Measurements from ENCODE around the gene MRAP.
A peak's percentile ranks its signal among the peaks of the same experiment; 100 is the strongest.
"Not testable (repeated sequence)": the region's sequence is repeated elsewhere in the genome, so short reads cannot be mapped to it uniquely, and the experiment has no call there.

Gene MRAP

DNA sequence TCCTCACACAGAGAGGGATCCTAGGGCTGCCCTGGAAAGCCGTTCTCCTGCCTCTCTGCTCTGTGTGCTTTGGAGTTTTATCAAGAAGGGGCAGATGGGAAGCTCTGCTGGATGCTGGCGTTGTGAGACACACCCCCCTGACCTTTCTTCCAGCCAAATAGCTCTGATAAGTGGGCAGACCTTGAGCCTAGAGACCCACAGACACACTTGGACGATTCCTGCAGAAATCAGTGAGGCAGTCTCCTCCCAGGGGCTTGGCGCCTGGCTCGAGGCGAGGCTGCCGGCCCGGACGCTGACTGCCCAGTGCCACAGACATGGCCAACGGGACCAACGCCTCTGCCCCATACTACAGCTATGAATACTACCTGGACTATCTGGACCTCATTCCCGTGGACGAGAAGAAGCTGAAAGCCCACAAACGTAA lies at the start of gene MRAP:
Gene MRAP (plus strand): TSS at position 198 of the 424 bp plus-strand sequence. CDS start 117 bp downstream, at position 315.
- no peak for DNase-seq (ENCODE audit: low read depth in 2 of 3, low spot score in 2 of 3)

DNA sequence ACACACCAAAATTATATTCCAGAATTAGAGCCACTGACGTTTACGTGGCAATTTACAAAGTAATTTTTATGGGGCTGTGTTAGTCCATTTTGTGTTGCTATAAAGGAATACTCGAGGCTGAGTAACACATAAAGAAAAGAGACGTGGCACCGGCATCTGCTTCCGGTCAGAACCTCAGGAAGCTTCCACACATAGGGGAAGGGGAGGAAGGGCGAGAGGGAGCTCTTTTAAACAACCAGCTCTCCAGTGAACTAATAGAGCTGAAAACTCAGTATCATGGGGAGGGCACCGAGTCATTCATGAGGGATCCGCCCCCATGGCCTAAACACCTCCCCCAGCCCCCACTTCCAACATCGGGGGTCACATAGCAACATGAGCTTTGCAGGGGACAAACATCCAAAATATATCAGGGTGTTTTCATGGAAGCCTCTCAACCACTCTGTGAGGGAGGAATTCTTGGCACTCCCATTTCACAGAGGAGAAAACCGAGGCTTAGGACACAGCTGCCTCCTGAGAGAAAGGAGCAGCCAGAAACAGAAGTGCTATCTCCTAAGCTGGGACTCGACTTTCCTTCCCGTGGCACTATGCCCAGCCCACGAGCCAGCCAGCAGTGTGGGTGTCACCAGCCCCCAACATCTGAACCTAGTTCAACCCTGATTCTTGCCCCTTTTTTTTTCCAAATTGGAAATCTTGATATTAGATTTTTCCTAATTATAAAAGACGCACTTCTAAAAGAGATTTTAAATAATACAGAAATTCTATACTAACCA lies 49.0 kb upstream of the MRAP start:
- no peak for DNase-seq (ENCODE audit: low read depth in 2 of 3, low spot score in 2 of 3)

DNA sequence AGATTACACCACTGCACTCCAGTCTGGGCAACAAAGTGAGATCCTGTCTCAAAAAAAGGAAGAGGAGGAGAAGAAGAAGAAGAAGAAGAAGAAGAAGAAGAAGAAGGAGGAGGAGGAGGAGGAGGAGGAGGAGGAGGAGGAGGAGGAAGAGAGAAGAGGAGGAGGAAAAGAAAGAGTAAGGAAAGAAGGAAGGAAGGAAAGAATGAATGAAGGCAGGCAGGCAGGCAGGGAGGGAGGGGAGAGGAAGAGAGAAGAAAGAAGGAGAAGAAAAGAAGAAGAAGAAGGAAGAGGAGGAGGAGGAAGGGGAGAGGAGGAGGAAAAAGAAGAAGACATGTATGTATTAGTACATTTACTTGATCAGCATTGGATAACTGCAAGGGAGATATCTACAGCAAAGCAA lies 46.5 kb upstream of the MRAP start:
- no peak for DNase-seq (ENCODE audit: low read depth in 2 of 3, low spot score in 2 of 3)

DNA sequence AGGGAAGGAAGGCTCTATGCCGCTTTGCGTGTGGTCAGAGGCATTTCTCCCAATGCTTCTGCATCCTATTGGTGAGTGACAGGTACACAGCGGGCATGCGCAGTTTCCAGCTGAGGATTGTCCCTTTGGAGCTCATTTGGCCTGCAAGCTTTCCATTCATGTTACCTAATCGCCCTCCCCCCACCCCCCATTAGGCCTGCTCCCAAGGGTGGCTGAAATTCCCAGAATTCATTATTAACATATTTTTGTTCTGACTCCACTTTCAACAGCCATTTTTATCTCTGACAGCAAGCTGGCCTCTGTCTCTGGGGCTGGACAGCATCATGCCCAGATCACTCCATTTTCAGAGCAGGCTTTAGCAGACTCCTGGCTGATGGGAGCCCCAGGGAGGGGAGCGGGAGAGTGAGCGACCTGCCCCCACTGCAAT lies 45.4 kb upstream of the MRAP start:
- DNase-seq (ENCODE audit: low read depth in 2 of 3, low spot score in 2 of 3) = no peak

DNA sequence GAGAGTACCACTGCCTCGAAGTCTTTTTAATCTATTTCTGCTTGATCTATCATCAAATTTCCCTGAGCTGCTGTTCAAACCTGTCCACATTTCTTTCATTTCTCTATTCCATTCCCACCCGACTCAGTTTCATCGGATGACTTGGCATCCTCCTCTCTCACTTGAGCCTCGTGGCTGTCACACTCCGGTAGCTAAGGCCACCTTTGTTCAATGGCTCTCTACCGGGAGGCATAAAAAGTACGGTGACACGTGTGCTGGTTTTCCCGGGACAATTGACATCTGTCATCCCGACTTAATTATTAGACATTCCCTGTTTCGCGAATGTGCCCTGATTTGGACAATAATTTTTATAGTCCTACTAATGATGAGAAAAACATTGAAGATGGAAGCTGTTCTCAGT lies 42.4 kb upstream of the MRAP start:
- DNase-seq (ENCODE audit: low read depth in 2 of 3, low spot score in 2 of 3) = no peak

DNA sequence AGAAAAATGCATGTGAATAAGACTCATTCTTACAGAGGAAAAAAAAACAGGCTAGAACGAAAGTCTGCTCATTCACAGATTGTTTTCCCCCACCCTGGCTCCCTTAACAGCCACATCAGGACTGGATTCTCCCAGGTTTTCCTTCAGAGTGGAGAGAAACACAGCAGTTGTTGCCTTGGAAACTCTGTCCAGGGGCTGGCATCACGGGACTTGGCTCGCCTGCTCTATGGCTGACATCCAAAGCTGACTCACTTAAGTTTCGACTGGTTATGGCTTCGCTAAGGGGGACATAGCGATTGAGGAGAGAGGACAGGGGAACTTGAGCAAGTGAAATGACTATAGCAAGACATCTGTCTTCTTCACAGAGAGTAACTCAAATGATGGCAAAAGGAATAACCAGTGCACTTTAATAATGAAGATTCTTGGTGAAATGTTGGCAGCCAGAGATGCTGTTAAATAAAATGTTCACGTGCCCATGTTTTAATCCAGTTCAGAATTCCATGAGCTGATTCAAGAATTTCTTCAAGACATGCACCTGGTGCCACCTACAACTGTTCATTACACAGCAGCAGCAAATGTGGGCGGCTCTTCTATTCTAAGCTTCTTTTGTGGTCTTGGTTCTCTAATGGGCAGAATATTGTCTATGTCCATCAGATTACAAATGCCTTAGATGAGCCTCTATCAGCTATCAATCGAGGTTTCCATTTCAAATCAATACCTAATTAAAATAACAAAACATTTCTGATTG lies 41.6 kb upstream of the MRAP start:
- DNase-seq (ENCODE audit: low read depth in 2 of 3, low spot score in 2 of 3) = no peak

DNA sequence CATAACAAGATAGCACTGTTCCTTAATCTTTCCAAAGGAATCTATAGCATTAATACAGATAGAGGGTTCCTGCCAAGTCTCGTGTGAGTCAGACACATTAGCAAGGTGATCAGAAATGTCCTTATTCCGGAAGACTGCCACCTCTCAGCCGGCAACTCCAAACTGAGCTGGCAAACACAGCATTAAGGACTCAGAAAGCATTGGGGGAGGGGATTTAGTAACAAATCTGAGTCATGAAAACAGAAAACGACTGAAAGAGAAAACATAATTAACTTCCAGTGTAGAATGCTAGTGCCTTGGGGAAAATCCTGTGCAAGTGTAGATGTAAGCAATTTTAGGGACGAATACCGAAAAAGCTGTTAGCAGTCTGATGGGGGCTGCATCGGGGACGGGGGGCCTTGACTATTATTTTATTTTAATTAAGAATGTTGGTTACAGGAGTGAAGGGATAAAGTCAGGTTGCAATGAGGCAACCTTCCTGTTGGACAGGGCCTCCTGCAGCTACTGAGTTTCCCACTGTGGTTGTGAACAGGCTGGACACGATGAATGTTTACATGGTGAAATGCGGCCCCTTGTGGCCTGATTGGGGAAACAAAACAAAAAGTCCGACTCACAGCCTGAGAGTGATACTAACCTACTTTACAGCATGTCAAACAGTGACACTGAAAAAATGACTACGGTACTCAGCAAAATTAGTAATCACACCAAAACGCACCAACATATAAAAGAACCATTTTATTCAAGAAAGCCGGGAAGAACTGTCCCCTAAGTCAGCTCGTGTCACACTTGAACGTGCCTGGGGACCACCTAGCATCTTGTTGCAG lies 40.5 kb upstream of the MRAP start:
- DNase-seq (ENCODE audit: low read depth in 2 of 3, low spot score in 2 of 3) = no peak

DNA sequence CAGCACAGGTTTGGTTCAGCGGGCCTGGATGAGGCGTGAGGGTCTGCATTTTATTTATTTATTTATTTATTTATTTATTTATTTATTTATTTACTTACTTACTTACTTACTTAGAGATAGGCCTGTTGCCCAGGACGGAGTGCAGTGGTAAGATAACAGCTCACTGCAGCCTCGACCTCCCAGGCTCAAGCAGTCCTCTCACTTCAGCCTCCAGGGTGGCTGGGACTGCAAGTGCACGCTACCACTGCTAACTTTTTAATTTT lies 39.9 kb upstream of the MRAP start:
- not testable (repeated sequence) for DNase-seq (ENCODE audit: low read depth in 2 of 3, low spot score in 2 of 3)

DNA sequence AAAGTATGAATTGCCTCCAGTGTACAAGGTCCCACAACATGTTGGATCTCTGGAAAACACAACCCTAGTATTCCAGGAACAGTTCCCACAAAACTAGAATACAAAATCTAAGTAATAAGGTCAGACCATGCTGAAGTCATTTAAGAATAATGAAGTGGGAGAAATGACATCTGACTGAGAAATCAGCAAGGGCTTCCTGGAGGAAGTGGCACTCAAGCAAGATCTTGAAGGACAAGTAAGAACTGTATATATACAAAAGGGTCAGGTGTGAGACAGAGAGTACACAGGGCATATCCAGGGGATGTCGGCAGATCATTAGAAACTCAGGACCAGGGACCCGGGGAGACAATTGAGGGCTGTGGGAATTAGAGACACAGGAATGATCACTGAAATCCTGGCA lies 38.5 kb upstream of the MRAP start:
- DNase-seq (ENCODE audit: low read depth in 2 of 3, low spot score in 2 of 3) = no peak

DNA sequence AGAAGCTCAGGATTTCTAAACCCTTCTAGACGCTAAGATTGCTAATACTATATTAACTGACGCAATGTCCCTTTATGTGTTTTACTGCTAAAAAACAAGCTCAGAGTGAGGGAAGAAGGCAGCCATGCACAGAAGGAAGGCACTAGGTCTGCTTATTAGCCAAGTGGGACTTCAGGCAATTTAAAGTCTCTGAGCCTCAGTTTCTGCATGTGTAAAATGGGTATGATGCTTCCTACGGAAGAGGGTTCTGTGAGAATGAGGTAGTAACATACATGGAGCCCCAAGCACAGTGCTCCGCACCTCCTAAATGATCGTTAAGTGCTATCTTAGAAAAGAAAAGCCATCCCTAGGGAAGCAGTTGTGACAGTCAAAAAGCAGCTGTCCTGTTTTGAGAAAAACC lies 36.7 kb upstream of the MRAP start:
- DNase-seq (ENCODE audit: low read depth in 2 of 3, low spot score in 2 of 3) = no peak

DNA sequence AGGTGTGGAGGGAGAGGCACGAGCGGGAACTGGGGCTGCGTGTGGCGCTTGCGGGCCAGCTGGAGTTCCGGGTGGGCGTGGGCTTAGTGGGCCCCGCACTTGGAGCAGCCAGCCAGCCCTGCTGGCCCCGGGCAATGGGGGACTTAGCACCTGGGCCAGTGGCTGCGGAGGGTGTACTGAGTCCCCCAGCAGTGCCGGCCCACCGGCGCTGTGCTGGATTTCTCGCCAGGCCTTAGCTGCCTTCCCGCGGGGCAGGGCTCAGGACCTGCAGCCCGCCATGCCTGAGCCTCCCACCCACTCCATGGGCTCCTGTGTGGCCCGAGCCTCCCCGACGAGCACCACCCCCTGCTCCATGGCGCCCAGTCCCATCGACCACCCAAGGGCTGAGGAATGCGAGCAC lies 33.3 kb upstream of the MRAP start:
- DNase-seq (ENCODE audit: low read depth in 2 of 3, low spot score in 2 of 3) = not testable (repeated sequence)

DNA sequence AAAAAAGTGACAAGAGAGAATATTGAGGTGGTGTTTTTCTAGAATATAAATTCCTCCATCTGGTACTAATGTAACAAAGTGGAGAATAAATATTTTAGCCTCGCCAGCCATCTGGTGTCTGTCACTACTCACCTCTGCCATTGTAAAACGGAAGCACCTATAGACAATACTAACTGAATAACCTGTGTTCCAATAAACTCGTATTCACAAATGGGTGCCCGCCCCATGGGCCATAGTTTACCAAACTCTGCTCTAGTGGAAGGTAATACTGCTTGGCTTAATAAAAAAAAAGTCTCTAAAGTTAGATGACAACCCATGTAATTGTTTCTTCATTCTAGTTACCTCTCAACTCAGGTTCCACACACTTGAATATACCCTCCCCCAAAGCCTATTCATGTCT lies 27.9 kb upstream of the MRAP start:
- DNase-seq (ENCODE audit: low read depth in 2 of 3, low spot score in 2 of 3) = no peak

DNA sequence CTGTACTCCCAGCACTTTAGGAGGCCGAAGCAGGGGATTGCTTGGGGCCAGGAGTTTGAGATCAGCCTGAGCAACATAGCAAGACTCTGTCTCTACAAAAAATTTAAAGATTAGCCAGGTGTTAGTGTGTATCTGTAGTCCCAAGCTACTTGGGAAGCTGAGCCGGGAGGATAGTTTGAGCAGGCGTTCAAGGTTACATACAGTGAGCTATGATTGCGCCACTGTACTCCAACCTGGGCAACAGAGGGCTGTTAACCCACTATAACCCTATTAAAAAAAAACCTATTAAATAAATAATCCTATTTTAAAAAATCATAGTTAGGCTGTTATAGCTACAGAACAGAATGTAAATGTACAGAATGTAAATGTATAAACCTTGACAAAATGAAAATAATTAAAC lies 22.0 kb upstream of the MRAP start:
- DNase-seq (ENCODE audit: low read depth in 2 of 3, low spot score in 2 of 3) = no peak

DNA sequence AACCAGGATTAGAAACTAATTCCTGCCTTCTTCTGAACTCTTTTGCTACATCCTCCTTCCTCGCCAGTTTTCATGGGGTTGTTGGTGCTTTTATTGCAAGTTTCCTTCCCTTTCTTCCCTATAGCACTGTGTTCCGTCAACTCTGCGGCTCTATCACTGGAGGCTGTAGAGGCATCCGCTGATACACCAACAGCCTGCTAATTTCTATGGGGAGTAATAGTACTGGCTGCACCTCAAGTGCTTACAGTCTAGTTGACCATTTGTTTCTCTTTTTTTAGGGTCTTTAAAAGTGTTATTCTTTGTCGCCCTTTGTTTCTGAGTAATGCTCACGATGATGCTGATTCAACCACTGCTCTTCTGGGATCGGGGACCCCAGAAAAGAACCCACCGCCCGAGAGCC lies 20.6 kb upstream of the MRAP start:
- DNase-seq (ENCODE audit: low read depth in 2 of 3, low spot score in 2 of 3) = no peak

DNA sequence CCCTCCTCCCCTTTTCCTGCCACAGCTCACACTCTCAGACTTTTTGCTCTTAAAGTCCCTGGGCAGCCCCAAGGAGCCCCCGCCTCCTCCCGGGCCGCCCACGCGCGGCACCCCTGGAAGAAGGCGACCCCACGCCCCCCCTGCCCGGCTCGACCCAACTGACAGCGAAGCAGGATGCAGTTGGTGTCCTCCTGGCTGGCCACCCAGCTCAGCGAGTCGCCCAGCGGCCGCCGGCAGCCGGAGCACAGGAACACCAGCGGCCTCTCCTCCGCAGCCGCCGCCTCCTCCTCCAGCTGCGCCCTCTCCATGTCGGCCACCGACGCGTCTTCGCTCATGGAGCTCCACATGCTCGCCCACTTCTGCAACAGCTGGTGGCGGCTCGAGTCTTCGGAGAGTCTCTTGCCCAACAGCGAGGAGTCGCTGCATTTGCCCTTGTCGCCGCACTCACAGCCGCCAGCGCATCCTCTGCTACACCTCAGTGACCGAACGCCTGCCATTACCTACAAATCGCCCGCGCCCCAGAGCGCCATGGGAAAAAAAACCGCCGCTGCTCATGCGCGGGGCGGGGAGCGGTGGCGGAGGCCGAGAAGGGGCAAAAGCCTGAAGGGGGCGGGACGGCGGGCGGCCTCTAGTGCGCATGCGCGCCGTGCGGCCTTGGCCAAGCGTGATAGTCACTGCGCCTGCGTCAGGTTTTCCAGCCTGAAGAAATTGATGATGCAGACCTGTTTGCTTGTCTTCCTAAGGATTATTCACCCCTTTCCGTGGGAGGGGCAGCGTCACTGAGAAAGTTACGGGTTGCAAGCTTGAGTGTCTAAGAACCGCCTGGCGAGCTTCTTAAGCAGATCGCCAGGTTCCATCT lies 19.9 kb upstream of the MRAP start, which contains the start of gene MIS18A:
Gene MIS18A (minus strand): TSS at position 532 of the 859 bp plus-strand sequence. CDS start 35 bp downstream, at position 497.
- DNase-seq (ENCODE audit: low read depth in 2 of 3, low spot score in 2 of 3) = peak; percentile 95 to 98 (median 98)

DNA sequence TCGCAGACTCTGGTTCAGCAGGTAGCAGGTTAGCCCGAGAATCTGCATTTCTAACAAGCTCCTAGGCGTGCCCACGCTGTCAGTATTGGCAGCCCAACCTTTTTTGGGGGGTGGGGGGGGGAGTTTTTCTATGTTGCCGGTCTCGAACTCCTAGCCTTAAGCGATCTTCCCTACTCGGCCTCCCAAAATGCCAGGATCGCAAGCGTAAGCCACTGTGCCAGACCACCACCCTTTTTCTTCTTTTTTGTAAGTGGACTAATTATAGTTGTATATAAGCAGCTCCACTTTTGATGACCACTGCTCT lies 19.3 kb upstream of the MRAP start:
- DNase-seq (ENCODE audit: low read depth in 2 of 3, low spot score in 2 of 3) = no peak

DNA sequence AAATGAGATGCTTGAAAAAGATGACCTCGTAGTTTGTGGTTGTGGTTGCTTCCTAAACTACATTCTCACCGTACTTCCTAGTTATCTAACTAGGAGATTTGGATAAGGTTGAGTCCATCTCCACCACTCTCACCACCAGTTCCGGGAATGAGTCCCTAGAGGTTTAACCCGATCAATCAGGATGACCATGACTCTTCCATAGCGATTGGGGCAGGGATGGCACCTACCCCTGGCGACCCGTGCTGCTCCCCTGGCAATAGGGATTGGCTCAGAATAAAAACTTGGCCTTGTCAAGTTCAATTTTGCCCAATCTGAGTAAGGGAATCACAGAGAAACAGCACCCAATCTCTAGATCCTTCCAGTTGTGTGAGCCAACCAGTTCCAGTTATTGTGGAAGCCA lies 17.1 kb upstream of the MRAP start:
- no peak for DNase-seq (ENCODE audit: low read depth in 2 of 3, low spot score in 2 of 3)

DNA sequence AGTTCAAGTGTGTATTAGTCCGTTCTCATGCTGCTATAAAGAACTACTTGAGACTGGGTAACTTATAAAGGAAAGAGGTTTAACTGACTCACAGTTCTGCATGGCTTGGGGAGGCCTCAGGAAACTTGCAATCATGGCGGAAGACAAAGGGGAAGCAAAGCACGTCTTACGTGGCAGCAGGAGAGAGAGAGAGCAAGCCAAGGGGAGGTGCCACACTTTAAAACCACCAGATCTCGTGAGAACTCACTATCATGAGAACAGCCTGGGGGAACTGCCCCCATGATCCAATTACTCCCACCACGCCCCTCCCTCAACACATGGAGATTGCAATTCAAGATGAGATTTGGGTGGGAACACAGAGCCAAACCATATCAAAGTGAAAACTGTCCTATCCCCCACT lies 15.7 kb upstream of the MRAP start:
- no peak for DNase-seq (ENCODE audit: low read depth in 2 of 3, low spot score in 2 of 3)

DNA sequence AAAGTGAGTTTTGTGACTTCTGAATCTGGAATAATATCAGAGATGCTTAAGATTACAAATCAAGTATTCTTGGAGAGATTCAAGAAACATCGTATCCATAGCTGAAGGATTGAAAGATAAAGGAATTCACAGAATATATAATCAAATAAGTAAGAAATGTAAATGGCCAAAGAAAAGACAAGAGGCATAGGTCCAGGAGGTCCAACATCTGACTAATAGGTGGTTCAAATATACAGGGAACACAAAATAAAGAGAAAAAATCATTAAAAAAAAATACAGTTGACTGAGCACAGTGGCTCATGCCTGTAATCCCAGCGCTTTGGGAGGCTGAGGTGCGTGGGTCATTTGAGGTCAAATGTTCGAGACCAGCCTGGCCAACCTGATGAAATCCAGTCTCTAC lies 13.2 kb upstream of the MRAP start:
- DNase-seq (ENCODE audit: low read depth in 2 of 3, low spot score in 2 of 3) = no peak

DNA sequence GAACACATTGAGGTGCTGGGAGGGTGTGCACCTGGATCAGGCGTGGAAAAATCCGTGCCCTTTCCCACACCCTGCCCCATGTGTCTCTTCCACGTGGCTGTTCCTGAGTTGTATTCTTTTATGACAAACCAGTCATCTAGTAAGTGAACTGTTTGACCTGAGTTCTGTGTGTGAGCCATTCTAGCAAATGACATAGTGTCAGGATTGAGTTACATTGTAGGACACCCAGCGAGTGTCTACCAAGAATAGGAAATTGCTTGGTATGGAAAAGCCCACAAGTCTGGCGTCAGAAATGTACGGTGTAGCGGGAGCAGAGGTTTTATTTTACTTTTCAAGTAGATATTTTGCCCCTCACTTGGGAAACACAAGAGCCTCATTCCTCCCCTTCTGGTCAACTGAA lies 1.2 kb upstream of the MRAP start:
- no peak for DNase-seq (ENCODE audit: low read depth in 2 of 3, low spot score in 2 of 3)

DNA sequence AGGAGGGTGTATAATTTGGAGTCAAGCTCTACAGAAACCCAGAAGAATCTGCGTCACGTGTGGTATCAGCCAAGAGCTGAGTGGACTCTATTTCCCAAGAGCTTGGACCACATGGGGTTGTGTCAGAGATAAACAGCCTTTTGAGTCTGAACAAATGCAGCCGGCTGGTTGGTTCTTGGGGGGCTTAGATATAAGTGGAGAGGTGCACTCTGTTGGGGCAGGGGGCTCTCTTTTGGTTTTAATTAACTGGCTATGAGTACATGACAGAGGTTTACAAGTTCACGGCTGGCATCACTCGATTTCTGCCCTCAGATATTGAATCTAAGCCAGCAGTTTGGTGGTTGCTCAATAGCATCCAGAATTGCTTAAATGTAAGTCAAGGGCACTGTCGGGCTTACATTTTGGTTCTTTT lies 501 bp upstream of the MRAP start:
- DNase-seq (ENCODE audit: low read depth in 2 of 3, low spot score in 2 of 3) = no peak
